Measurements from ENCODE around the gene WDR89.
"Not testable (repeated sequence)": the region's sequence is repeated elsewhere in the genome, so short reads cannot be mapped to it uniquely, and the experiment has no call there.

DNA sequence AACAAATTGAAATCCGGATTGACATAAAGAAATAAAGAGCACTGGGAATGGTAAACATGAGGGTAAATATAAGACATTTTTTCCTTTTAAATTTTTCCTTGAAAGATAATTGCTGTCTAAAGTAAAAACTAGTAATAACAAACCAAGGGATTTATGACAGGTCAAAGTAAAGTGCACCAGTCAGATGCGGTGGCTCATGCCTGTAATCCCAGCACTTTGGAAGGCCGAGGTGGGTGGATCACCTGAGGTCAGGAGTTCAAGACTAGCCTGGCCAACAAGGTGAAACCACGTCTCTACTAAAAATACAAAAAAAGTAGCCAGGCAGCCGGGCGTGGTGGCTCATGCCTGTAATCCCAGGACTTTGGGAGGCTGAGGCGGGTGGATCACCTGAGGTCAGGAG lies 19.7 kb downstream of the WDR89 start:
- not testable (repeated sequence) for TF ChIP-seq POLR2A (IDR thresholded peaks at IDR 0.05)
- TF ChIP-seq, protein P1, sequence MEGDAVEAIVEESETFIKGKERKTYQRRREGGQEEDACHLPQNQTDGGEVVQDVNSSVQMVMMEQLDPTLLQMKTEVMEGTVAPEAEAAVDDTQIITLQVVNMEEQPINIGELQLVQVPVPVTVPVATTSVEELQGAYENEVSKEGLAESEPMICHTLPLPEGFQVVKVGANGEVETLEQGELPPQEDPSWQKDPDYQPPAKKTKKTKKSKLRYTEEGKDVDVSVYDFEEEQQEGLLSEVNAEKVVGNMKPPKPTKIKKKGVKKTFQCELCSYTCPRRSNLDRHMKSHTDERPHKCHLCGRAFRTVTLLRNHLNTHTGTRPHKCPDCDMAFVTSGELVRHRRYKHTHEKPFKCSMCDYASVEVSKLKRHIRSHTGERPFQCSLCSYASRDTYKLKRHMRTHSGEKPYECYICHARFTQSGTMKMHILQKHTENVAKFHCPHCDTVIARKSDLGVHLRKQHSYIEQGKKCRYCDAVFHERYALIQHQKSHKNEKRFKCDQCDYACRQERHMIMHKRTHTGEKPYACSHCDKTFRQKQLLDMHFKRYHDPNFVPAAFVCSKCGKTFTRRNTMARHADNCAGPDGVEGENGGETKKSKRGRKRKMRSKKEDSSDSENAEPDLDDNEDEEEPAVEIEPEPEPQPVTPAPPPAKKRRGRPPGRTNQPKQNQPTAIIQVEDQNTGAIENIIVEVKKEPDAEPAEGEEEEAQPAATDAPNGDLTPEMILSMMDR (IDR thresholded peaks at IDR 0.05) = not testable (repeated sequence)
